Measurements from ENCODE around the gene GGA2. TPM values are rescaled to one million over a fixed set of nuclear protein-coding genes. Genes with fewer than 3 reads are reported as not detected.

Gene GGA2
- total RNA-seq: 100 to 1,000 TPM in 1 of 4 donors, 10 to 100 TPM in 3; 13.8 to 254 (median 54.7) TPM

GRCh38 chr16:23510164-23510914, at the start of gene GGA2:
GGA2 (minus strand) TSS chr16:23510494; CDS start chr16:23510411, 83 bp downstream.
- TF ChIP-seq POLR2A (IDR thresholded peaks at IDR 0.05) (peak; percentile 72 to 80), CTCF (IDR thresholded peaks at IDR 0.05) (peak in 2 of 6 experiments; percentile 23 to 45)
- Histone ChIP-seq H3K4me3 (peak within 1 kb of the TSS; percentile 70 to 98 (median 90)), H3K4me1 (peaks cover 0 to 25% (median 9%) of the 10 kb centered on the region in 4 donors), H3K9me3 (no peaks in the 10 kb centered on the region), H3K36me3 (no peaks in the 10 kb centered on the region), H3K27ac (peak within 1 kb of the TSS; percentile 83 to 93 (median 88)), H3K27me3 (no peaks in the 10 kb centered on the region)
- DNase-seq: peak; percentile 85 to 94 (median 90)

GRCh38 chr16:23557779-23558702, 47.7 kb upstream of the GGA2 start:
- Histone ChIP-seq H3K4me3 (peak overlapping the region; percentile 86 to 99 (median 93)), H3K4me1 (peaks cover 0 to 26% (median 0%) of the 10 kb centered on the region in 4 donors), H3K27ac (peak overlapping the region; percentile 83 to 94 (median 84)), H3K27me3 (no peaks in the 10 kb centered on the region), H3K9me3 (no peaks in the 10 kb centered on the region), H3K36me3 (peaks cover 0 to 31% (median 0%) of the 10 kb centered on the region in 3 donors)
- no peak for DNase-seq
- TF ChIP-seq POLR2A (IDR thresholded peaks at IDR 0.05): no peak
- TF ChIP-seq CTCF (IDR thresholded peaks at IDR 0.05): no peak

DNA sequence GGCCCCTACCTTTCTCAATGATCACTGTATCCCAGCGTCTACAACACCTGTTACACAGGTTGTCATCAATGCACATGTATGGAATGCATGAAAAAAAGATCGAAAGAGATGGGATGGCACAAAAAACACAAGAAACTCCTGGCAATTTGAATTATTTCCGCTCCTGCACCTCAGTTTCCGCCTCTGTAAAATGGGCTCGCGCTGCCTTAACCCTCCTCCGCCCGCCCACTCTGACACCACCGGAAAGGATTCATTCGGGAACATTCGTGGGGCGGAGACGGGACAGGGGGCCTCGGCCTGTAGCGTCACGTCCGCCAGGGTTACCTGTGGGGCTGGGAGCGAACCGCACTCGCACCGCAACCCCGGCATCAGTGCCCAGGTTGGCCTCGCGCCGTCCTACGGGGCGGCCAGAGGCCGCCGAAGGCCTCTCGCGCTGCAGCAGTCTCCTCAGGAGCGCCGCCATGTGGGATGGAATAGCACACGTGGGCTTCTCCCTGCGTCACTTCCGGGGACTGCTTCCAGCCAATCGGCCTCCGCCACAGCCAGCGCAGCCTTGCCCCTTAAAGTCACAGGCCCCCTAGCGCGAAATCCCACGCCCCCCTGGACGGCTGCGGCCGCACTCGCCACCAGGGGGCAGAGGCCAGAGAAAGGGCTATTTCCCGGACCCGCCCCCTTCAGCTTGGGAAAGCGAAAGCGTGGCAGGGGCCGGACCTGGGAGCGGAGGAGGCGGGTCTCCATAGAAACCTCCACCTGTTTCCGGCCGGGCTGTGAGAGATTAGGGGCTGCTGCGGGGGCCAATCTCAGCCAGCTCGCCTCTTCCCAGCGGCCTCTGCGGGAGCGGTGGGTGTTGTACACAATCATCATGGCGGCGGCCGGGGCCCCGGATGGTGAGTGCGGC, 46.8 kb upstream of the GGA2 start, which contains the start of the genes EARS2 and UBFD1:
TSS of gene EARS2 (minus strand) at position 470 of the 898 bp plus-strand sequence. CDS start at position 463, 7 bp downstream.
TSS of gene UBFD1 (plus strand) at position 847 of the 898 bp plus-strand sequence. CDS start at position 863, 16 bp downstream.
- peak; percentile 98 to 99 (median 99) for DNase-seq
- TF ChIP-seq CTCF (IDR thresholded peaks at IDR 0.05) (peak; percentile 94 to 99 (median 98)), POLR2A (IDR thresholded peaks at IDR 0.05) (peak in 1 of 2 donors; percentile 8)
- no peaks in the 10 kb centered on the region for H3K27me3 ChIP-seq
- H3K4me3 ChIP-seq: peak within 1 kb of the TSS; percentile 86 to 99 (median 93)
- peaks cover 0 to 27% (median 0%) of the 10 kb centered on the region in 3 donors for H3K36me3 ChIP-seq
- H3K27ac ChIP-seq: peak within 1 kb of the TSS; percentile 83 to 94 (median 84)
- H3K4me1 ChIP-seq: peaks cover 0 to 26% (median 0%) of the 10 kb centered on the region in 4 donors
- no peaks in the 10 kb centered on the region for H3K9me3 ChIP-seq

DNA sequence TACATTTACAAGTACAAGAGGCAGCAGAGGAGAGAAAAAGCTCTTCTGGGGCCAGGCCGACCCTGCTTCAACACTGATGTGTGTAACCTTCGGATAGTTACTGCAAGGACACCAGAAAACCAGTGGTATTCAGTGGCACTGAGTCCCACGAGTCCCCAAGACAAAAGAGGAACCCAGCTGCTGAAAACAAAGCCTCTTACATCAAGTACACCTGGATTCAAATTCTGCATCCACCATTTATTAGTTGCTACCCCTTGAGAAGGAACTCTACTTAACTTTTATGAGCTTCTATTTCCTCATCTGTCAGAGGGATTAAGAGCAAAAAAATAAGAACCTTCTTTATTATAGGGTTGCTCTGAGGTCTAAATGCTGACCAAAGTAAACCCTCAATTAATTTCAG, 44.2 kb upstream of the GGA2 start:
- H3K9me3 ChIP-seq: no peaks in the 10 kb centered on the region

More for the DNA sequence above, 44.2 kb upstream of the GGA2 start:
- no peak for DNase-seq
- Histone ChIP-seq H3K36me3 (peaks cover 0 to 33% (median 0%) of the 10 kb centered on the region in 3 donors), H3K4me3 (no peak overlapping the region), H3K27me3 (no peaks in the 10 kb centered on the region), H3K4me1 (peaks cover 0 to 26% (median 0%) of the 10 kb centered on the region in 4 donors), H3K27ac (no peak overlapping the region)
- TF ChIP-seq POLR2A (IDR thresholded peaks at IDR 0.05) (no peak), CTCF (IDR thresholded peaks at IDR 0.05) (no peak)
